GM21737 (cell line): ENCODE data around the gene HMGCS1.
"Not testable (repeated sequence)": the region's sequence is repeated elsewhere in the genome, so short reads cannot be mapped to it uniquely, and the experiment has no call there.

ENCODE experiments used
- ATAC-seq: cut with Tn5 transposase; IDR thresholded peaks from one replicate; pipeline ENCODE4 v1.9.1; 2021; ENCODE audit warnings: mild to moderate bottlenecking, moderate library complexity; ENCODE audit not compliant: unreplicated experiment

The HMGCS1 gene

DNA sequence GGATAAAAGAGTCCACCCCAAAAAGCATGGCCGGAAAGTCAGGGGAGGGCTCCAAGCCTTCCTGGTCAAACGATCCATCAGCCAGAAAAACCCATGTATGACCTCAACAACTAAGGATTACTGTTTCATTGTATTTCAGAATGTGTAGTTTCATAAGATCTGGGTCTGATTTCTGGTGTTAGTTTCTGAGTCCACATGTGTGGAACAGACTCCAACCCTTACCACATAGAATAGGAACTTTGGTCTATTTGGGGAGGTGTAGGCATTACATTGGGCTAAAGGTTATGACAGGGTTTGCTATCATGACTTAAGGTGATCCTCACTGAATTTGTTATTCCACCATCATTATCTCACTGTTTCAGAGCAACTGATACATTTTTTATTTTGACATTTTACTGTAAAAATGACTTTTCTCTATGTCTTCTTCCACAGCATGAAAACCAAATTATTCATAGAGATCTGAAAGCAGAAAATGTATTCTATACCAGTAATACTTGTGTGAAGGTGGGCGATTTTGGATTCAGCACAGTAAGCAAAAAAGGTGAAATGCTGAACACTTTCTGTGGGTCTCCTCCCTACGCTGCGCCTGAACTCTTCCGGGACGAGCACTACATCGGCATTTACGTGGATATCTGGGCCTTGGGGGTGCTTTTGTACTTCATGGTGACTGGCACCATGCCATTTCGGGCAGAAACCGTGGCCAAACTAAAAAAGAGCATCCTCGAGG lies 33.5 kb downstream of the HMGCS1 start:
- no peak for ATAC-seq

DNA sequence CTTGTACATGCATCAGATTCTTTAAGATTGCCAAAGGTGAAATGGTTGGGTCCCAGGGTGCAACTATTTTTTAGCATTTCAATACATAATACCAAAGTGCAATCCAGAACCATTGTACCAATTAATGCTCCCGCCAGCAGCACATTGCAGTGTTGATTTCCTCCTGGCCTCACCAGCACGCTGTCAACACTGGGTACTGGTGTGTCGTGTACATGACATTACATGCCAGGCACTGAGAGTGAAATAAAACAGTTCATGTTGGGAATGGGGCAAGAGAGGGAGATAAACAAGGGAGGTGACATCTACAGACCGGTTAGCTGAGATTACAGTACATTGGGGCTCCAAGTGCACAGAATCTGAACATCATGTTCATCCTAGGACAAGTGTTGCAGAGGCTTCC lies 37.8 kb downstream of the HMGCS1 start:
- ATAC-seq = no peak

DNA sequence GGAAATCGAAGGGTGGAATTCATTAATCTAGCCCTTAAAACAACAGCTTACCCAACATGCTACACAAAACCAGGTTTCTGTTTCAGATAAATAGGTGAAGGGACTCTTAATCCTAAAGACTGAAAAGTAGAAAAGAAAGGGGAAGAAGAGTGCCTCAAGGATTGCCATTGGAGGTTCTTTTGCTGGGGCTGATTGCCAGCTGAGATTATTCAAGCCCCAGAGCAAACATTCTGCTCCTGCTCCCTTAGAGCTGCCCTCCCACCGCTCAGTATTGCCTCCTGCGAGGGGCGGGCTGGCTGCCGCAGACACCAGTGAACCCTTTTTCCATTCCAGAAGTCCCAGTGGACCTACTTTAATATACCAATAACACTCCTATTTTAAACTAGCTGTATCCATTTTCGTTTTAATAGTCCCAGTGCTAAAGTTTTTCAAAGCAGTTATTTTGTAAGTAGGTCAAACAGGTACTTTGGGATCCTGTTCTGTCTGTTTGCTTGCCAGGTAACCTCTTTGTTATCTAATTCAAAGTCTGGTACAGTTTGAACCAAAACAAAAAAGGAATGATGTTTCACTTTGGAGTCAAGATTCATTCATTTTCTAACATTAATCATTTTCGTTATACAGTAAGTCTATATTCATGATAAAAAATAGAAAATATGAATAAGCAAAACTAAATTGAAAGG lies 38.6 kb downstream of the HMGCS1 start:
- no peak for ATAC-seq

DNA sequence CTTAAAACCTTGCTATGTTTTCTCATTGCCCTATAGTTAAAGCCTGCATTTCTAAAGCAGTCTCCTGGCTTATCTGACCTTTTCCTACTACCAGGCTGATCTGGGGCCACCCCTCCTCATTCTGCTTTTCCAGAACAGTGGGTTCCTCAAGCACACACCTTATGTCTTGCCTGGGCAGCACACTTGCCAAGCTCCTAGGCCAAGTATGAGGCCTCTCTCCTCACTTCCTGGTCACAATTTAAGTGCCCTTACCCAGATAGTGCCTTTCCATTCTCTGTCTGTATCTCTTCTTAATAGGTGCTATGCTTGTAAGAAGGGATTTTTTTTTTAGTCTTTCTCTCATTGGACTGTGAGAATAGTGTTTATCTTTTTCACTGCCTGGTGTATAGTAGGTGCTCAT lies 39.7 kb downstream of the HMGCS1 start:
- ATAC-seq = no peak

DNA sequence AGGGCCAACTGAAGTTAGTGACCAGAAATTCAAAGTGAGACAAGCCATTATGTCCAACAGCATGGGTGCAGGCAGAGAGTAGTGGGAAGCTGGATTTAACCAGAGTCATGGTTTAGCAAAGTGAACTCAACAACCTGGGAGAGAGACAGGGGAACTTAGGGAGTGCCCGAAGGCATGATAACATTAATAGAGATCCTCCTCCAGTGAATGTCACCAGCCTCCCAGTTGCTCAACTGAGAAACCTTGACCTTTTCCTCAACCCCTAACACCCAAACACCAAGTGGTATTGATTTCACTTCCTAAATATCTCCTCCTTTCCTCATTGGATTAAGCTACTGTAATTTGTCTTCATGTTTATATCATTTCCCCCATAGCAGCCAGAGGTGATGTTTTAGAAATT lies 42.6 kb downstream of the HMGCS1 start:
- ATAC-seq = no peak

DNA sequence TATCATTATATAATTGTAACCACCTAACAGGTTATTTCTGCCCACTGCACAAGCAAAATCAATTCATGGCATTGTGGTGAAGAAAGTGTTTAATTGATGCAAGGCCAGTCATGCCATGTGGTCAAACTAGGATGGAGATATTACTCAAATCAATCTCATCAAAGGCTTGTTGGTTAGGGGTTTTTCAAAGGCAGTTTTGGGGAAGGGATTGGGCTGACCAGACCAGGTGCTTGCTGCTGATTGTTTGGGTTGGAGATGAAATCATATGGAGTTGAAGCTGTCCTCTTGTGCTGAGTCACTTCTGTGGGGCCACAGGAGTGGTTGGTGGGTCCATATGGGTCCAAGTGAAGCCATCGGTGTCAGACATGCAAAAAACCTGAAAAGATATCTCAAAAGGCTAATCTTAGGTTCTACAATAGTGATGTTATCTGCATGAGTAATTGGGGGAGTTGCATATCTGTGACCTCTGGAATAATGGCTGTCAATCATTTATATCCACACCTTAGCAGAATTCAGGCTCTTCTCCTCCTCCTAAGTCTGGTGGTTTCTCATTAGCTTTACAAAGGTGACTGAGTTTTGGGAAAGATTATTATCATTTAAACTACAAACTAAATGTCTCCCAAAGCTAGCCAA lies 44.9 kb downstream of the HMGCS1 start:
- ATAC-seq = peak; percentile 55

DNA sequence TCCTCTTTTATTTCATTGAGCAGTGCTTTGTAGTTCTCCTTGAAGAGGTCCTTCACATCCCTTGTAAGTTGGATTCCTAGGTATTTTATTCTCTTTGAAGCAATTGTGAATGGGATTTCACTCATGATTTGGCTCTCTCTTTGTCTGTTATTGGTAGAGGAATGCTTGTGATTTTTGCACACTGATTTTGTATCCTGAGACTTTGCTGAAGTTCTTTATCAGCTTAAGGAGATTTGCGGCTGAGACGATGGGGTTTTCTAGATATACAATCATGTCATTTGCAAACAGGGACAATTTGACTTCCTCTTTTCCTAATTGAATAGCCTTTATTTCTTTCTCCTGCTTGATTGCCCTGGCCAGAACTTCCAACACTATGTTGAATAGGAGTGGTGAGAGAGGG lies 50.9 kb downstream of the HMGCS1 start:
- not testable (repeated sequence) for ATAC-seq

DNA sequence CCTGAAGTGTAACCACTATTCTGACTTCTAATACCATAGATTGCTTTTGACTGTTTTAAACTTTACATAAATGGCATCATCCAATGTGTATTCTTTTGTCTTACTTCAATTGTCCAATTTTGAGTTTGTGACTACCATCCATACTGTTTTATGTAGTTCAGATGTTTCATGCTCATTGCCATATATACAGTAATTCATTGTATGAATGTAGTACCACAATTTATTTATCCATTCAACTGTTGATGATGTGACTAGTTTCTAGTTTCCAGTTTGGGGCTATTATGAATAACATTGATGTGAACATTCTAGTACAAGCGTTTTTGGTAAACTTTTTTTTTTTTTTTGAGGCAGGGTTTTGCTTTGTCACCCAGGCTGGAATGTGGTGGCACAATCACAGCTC lies 55.1 kb downstream of the HMGCS1 start:
- ATAC-seq = no peak

DNA sequence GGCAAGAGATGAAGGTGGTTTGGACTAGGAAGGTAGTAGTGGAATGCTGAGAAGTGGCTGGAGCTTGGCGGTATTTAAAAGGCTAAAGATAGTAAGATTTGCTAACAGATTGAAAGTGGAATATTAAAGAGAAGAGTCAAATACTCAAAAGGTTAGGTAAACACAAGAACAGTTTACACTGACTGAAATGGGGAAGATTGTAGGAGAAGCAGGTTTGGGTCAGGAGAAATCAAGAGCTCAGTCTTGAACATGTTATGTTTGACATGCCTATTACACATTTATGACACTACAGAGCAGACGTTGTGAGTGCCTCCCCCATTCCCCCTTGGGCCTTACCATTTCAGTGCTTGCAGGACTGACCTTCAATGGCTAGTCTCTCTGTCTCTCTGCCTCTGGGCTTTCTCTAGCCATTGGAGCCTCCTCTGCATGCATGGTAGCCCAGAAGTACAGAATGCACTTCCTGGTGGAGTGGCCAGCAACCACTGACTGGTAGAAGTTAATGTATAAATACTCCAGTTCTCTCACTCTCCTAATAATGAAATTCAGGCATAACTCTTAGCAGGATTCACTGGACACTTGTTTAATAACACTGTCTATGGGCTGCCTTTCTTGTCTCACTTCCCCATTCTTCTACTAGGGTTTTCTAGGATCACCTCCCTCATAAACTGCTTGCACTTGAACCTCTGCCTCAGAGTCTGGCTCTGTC lies 56.8 kb downstream of the HMGCS1 start:
- ATAC-seq = no peak

DNA sequence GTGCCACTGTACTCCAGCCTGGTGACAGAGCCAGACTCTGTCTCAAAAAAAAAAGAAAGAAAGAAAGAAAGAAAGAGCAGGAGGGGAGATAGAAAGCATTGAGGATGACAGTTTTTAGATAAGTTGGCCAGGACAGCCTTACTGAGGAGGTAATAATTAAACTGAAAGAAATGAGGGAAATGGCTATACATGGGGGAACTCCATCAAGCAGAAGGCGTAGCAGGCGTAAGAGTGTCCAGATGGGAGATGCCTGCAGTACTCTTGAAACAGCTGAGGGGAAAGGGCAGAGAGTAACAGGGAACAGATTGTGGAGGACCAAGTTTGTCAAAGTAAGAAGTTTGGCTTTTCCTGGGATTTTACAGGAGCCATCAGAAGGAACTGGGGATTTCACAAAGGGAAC lies 57.5 kb downstream of the HMGCS1 start:
- ATAC-seq = no peak

DNA sequence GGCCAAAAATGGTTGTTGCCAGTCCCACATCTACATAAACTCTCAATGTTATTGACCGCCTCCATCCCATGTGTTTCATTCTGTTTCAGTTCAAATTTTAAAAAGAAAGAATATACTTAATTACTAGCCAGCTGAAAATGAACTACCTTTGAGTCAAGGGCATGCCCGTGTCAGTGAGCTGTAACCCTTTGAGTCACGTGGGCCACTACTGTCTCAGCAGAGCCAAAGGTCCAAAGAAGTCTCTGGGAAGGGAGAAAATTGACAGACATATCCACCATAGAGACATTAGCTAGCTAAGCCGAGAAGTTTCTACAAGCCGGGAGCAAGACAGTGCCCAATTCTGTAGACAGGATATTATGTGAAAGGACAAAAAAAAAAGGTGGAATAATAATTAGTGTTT lies 61.5 kb downstream of the HMGCS1 start:
- ATAC-seq = no peak

DNA sequence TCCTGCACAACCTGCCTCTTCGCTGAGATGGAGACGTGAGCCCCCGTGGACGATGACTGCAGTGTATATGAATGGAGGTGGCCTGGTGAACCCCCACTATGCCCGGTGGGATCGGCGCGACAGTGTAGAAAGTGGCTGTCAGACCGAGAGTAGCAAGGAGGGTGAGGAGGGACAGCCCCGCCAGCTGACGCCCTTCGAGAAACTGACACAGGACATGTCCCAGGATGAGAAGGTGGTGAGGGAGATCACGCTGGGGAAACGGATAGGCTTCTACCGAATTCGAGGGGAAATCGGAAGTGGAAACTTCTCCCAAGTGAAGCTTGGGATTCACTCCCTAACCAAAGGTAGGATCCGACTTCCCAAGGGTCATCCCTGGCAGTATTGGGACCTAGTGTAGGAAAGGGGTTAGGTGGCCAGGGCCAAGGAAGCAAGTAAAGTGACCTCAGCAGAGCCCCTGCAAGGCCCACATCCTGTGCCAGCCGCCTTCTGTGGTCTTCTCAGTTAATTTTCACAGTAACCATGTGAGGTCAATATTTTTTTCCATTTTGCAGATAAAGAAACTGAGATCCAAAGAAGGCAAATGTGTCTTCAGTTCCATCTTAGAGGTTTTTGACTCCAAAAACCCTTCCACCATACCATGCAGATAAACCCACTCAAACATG lies 67.4 kb downstream of the HMGCS1 start:
- no peak for ATAC-seq

DNA sequence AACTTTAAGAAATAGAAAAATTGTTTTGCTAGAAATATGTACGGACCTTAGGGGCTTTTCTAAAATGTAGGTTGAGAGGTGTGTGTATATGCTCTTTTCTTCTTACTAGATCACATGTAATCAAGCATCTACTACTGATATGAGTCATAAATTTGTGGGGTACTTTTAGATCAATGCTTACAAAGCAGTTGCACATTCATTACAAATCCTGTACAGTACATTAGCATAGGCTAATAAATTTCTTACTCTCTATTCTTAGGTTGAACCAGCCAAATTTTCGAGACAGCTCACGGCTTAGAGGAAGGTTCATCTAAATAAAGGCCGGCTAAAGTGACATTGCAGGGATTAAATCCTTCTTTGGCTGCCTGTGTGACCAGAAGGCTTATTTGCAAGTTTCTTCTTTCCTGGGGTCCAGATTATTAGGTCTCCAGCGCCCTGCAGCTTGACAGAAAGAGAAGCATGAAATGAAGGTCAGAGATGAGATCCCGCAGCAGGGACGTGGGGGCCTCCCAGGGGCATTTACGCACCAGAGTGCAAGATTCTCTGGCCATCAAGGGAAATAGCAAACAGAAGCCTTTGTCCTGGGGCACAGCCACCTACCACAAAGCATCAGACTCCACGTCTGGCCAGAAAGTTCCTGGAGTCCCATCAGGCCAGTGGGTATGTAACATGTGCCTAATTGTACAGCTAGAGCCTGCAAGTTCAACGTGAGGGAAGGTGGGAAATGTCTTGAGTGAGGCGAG lies 68.2 kb downstream of the HMGCS1 start:
- ATAC-seq = peak; percentile 67

DNA sequence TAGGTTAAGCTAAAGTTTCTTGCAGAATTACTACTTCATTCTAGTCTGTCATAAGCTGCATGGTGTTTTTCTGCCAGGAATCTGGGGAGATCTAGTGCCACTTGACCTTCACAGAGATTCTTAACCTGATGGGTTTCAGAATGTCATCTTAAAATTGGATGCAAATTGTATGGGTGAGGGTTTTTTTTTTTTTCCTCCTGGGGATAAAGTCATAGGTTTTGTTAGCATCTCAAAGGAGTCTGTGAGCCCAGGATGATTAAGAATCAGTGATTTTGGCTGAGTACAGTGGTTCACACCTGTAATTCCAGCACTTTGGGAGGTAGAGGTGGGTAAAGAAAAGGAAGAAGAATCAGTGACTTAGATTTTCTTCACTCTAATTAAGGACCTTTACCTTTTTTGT lies 69.9 kb downstream of the HMGCS1 start:
- no peak for ATAC-seq

DNA sequence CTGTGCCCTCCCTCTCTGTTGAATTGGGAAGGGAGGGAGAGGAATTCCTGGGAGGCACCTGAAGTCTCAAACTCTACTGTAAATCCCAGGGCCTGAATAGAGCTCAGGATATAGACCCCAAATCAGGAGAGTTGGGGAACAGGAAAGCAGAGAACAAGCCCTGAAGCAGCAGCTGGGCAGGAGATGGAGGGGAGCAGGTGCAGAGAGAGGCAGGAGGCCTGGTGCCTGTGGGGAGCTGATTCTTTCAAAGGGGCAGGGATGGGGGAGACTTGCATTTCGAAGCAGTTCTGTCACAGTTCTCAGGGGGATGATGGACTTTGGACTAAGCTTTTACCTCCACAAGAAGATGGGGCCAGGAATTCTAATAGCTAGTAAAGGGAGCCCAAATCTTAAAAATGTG lies 71.0 kb downstream of the HMGCS1 start:
- ATAC-seq = no peak
